ENCODE results near the gene DMD.

The DMD gene

DNA sequence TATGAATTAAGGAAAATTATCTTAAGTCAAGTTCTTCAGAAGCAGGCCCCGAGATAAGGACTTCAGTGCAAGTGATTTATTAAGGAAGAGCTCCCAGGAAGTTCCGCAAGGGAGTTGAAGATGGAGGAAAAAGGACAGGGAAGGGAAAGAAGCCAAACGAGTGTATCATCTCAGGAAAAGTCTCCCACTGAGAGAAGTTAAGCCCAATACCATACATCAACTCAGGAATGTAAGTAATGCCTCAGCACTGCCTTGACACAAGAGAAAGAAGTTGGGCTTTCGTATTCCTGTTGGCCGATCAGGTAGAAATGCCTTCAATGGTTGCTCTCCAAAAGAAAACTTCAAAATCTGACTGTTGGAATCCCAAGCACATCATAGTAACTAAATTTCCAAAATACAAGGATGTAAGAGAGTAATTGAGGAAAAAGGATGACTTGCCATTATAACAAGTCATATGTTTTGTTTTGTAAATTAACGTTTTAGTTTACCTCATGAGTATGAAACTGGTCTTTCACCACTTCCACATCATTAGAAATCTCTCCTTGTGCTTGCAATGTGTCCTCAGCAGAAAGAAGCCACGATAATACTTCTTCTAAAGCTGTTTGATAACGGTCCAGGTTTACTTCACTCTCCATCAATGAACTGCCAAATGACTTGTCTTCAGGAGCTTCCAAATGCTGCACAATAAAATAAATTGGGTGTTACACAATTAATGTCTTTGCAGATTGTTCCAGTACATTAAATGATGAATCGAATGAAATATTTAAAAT lies 566.7 kb downstream of the DMD start:
- no peak for DNase-seq
- Histone ChIP-seq H4K20me1 (ENCODE audit: insufficient read depth, low read length) (no peaks in the 10 kb centered on the region), H3K79me2 (ENCODE audit: insufficient read depth, low read length) (no peaks in the 10 kb centered on the region), H3K9ac (ENCODE audit: low read depth, low read length) (no peak overlapping the region), H3K4me3 (ENCODE audit: low read depth in 1 of 2, low read length in 2 of 2) (no peak overlapping the region), H3K27me3 (ENCODE audit: insufficient read depth, low read length, poor library complexity) (no peaks in the 10 kb centered on the region), H3K9me3 (ENCODE audit: insufficient read depth, low read length, severe bottlenecking) (no peaks in the 10 kb centered on the region), H3K4me2 (ENCODE audit: insufficient read depth, low read length) (no peak overlapping the region), H3K36me3 (ENCODE audit: insufficient read depth, low read length) (no peaks in the 10 kb centered on the region), H2AFZ (ENCODE audit: low read depth, low read length) (no peak overlapping the region), H3K27ac (ENCODE audit: low read length) (no peak overlapping the region), H3K4me1 (ENCODE audit: insufficient read depth, low read length) (no peaks in the 10 kb centered on the region)
- ATAC-seq (ENCODE audit: insufficient read depth, low read depth), result no peak
- TF ChIP-seq, protein P1, sequence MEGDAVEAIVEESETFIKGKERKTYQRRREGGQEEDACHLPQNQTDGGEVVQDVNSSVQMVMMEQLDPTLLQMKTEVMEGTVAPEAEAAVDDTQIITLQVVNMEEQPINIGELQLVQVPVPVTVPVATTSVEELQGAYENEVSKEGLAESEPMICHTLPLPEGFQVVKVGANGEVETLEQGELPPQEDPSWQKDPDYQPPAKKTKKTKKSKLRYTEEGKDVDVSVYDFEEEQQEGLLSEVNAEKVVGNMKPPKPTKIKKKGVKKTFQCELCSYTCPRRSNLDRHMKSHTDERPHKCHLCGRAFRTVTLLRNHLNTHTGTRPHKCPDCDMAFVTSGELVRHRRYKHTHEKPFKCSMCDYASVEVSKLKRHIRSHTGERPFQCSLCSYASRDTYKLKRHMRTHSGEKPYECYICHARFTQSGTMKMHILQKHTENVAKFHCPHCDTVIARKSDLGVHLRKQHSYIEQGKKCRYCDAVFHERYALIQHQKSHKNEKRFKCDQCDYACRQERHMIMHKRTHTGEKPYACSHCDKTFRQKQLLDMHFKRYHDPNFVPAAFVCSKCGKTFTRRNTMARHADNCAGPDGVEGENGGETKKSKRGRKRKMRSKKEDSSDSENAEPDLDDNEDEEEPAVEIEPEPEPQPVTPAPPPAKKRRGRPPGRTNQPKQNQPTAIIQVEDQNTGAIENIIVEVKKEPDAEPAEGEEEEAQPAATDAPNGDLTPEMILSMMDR (IDR thresholded peaks at IDR 0.05; ENCODE audit: borderline replicate concordance, extremely low read depth, low read length, poor library complexity, severe bottlenecking), result no peak
- TF ChIP-seq EZH2 (IDR thresholded peaks at IDR 0.05; ENCODE audit: borderline replicate concordance, low read depth, low read length, severe bottlenecking), result no peak

DNA sequence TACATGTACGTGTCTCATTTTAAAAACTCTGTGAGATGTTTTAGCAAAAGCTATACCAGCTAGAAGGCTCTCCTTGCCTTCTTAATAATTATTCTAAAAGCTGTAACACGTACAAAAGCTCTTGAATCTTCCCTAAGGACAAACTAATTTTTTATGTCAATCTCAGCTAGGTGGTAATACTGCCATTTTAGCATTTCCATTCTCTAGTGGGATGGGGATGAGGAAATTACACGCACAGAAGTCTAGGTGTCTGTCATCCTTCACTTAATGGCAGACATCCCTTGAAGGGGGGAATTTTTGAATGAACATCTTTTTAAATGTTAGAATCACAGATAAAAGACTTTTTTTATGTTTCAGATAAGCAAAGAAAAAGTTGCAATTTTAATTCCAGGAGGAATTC lies 569.1 kb downstream of the DMD start:
- Histone ChIP-seq H3K79me2 (ENCODE audit: insufficient read depth, low read length) (no peaks in the 10 kb centered on the region), H3K4me1 (ENCODE audit: insufficient read depth, low read length) (no peaks in the 10 kb centered on the region), H4K20me1 (ENCODE audit: insufficient read depth, low read length) (no peaks in the 10 kb centered on the region), H3K4me2 (ENCODE audit: insufficient read depth, low read length) (no peak overlapping the region), H3K4me3 (ENCODE audit: low read depth in 1 of 2, low read length in 2 of 2) (no peak overlapping the region), H2AFZ (ENCODE audit: low read depth, low read length) (no peak overlapping the region), H3K27me3 (ENCODE audit: insufficient read depth, low read length, poor library complexity) (no peaks in the 10 kb centered on the region), H3K36me3 (ENCODE audit: insufficient read depth, low read length) (no peaks in the 10 kb centered on the region), H3K27ac (ENCODE audit: low read length) (no peak overlapping the region), H3K9me3 (ENCODE audit: insufficient read depth, low read length, severe bottlenecking) (no peaks in the 10 kb centered on the region), H3K9ac (ENCODE audit: low read depth, low read length) (no peak overlapping the region)
- TF ChIP-seq, protein P1 (IDR thresholded peaks at IDR 0.05; ENCODE audit: borderline replicate concordance, extremely low read depth, low read length, poor library complexity, severe bottlenecking), result no peak
- no peak for TF ChIP-seq EZH2 (IDR thresholded peaks at IDR 0.05; ENCODE audit: borderline replicate concordance, low read depth, low read length, severe bottlenecking)
- DNase-seq, result no peak
- no peak for ATAC-seq (ENCODE audit: insufficient read depth, low read depth)

DNA sequence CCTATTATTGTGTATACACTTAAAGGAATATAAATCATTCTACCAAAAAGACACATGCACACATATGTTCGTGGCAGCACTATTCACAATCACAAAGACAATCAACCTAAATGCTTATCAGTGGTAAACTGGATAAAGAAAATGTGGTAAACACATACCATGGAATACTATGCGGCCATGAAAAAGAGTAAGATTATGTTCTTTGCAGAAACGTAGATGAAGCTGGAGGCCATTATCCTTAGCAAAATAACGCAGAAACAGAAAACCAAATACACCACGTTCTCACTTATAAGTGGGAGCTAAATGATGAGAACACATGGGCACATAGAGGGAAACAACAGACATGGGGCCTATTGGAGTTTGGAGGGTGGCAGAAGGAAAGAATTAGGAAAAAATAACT lies 593.2 kb downstream of the DMD start:
- no peak for ATAC-seq (ENCODE audit: insufficient read depth, low read depth)
- TF ChIP-seq, protein P1 (IDR thresholded peaks at IDR 0.05; ENCODE audit: borderline replicate concordance, extremely low read depth, low read length, poor library complexity, severe bottlenecking), result no peak
- no peak for TF ChIP-seq EZH2 (IDR thresholded peaks at IDR 0.05; ENCODE audit: borderline replicate concordance, low read depth, low read length, severe bottlenecking)

More for the DNA sequence above, 593.2 kb downstream of the DMD start:
- Histone ChIP-seq H3K9ac (ENCODE audit: low read depth, low read length) (no peak overlapping the region), H3K79me2 (ENCODE audit: insufficient read depth, low read length) (no peaks in the 10 kb centered on the region), H4K20me1 (ENCODE audit: insufficient read depth, low read length) (no peaks in the 10 kb centered on the region), H2AFZ (ENCODE audit: low read depth, low read length) (no peak overlapping the region), H3K9me3 (ENCODE audit: insufficient read depth, low read length, severe bottlenecking) (no peaks in the 10 kb centered on the region), H3K4me3 (ENCODE audit: low read depth in 1 of 2, low read length in 2 of 2) (no peak overlapping the region), H3K4me1 (ENCODE audit: insufficient read depth, low read length) (no peaks in the 10 kb centered on the region), H3K36me3 (ENCODE audit: insufficient read depth, low read length) (no peaks in the 10 kb centered on the region), H3K4me2 (ENCODE audit: insufficient read depth, low read length) (no peak overlapping the region), H3K27me3 (ENCODE audit: insufficient read depth, low read length, poor library complexity) (no peaks in the 10 kb centered on the region), H3K27ac (ENCODE audit: low read length) (no peak overlapping the region)
- DNase-seq, result no peak

Data from DND-41 (cell line).